DMS153 treated with DMSO at 0.1 percent for 48 hours (cell line): ENCODE data around the gene GGA1.

Experiments
- DNase-seq: peaks from one replicate; lab custom pipeline; 2025; ENCODE audit not compliant: unreplicated experiment; lab: John Stamatoyannopoulos, UW

Gene GGA1

DNA sequence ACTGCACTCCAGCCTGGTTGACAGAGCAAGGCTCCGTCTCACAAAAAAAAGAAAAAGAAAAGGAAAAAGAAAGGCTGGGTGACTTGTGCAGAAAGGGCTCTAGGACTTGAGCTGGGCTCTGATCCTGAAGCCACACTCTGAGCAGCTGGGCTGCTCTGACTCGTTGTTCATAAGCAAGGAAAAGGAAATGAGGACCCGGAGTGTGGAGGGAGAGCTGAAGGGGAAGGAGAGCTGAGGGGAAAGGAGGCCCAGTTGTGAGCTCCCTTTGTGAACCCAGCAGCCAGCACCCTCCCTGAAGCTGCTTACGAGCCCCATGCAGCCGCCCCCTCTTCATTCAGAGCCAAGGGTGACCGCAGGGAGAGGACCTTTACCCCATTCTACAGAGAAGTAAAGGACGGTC, 18.5 kb downstream of the GGA1 start:
- DNase-seq, result no peak

DNA sequence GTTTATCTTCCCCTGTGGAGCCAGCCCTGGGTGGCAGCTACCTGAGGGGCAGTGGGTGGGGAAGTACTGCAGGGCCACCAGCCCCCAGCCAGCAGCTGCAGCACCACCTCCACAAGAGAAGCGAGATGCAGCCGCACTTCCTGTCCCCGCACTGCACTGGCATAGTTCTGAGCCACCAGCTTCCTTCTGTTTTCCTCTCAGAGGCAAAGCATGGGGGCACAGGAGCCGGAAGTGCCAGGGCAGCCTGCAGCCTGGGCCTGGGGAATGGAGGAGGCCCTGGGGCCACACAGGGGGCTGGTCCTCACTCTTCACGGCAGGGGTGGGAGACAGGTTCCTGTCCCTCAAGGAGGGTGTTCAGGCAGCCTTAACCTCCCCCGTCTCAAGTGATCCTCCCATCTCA, 18.9 kb downstream of the GGA1 start:
- no peak for DNase-seq

DNA sequence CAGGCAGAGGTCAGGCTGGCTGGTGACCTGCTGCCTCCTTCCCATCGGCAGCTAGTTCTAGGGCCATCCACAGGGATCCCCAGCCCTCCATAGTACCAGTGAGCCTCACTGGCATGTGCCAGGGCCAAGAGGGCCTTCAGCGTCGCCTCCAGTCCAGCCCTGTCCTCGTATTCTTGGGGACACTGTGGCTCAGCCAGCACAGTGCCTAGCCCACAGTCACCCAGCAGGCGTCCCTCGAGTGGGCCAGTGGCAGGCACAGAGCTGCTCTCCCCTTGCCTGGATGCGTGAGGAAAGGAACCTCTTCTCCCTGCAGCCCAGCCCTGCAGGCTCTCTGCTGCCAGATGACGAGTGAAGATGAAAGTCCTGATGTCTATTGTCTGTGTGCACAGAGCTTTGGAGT, 20.2 kb downstream of the GGA1 start:
- DNase-seq, result no peak

DNA sequence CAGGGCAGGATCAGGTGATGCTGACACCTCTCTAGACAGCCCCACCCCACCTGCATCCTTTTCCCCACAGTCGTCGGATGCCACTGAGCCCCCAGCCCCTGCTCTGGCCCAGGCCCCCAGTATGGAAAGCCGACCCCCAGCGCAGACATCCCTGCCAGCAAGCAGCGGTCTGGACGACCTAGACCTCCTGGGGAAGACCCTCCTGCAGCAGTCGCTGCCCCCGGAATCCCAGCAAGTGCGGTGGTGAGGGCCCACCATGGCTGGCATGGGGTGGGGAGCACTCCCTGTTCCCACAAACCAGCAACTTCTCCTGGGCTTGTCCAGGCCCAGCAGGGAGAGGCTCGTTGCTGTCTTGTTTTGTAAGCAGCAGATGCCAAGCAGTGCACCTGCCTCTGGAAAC, 21.3 kb downstream of the GGA1 start:
- DNase-seq, result no peak

DNA sequence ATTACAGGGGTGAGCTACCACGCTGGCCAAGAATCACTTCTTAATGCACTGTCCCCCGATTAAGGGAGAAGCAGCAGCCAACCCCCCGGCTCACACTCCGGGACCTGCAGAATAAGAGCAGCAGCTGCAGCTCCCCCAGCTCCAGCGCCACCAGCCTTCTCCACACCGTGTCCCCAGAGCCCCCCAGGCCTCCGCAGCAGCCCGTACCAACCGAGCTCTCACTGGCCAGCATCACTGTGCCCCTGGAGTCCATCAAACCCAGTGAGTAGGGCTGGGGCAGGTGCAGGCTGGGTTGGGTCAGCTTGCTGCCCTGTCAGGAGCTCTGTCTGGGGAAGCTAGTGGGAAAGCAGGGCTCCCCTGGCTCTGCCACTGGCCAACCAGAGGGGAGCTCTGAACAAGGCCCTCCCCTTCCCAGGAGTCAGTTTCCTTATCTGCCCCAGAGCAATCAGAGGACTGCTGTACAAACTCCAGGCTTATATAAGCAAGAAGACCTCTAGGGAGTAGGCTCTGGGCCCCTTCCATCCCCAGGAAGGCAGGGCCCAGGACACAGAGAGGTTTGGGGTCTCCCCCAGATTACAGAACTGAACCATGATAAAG, 22.3 kb downstream of the GGA1 start:
- DNase-seq, result no peak

DNA sequence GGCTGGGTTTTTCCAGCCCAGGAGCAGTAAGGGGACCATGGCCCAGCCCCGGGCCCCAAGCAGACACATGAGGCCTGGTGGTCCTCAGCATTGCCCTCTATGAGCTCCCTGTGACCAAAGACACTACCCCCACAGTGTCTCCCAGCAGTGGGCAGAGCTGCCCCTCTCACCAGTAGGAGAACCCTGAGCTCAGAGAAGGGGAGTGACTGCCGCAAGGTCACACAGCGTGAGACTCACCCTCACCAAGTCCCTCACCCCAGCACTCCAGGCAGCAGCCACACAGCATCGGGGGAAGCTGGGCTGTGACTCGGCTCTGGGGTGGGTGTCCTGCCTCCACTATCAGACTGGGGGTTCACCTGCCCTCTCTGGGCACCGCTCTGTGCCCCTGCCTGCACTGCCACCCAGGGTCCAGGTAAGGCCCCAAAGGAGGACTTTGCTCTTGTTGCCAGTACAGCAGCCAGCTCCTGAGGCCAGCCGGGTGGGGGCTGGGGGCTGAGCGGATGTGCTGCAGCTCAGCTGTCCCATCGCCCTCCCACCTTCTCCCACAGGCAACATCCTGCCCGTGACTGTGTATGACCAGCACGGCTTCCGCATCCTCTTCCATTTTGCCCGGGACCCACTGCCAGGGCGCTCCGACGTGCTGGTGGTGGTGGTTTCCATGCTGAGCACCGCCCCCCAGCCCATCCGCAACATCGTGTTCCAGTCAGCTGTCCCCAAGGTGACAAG, 23.0 kb downstream of the GGA1 start:
- DNase-seq, result no peak

DNA sequence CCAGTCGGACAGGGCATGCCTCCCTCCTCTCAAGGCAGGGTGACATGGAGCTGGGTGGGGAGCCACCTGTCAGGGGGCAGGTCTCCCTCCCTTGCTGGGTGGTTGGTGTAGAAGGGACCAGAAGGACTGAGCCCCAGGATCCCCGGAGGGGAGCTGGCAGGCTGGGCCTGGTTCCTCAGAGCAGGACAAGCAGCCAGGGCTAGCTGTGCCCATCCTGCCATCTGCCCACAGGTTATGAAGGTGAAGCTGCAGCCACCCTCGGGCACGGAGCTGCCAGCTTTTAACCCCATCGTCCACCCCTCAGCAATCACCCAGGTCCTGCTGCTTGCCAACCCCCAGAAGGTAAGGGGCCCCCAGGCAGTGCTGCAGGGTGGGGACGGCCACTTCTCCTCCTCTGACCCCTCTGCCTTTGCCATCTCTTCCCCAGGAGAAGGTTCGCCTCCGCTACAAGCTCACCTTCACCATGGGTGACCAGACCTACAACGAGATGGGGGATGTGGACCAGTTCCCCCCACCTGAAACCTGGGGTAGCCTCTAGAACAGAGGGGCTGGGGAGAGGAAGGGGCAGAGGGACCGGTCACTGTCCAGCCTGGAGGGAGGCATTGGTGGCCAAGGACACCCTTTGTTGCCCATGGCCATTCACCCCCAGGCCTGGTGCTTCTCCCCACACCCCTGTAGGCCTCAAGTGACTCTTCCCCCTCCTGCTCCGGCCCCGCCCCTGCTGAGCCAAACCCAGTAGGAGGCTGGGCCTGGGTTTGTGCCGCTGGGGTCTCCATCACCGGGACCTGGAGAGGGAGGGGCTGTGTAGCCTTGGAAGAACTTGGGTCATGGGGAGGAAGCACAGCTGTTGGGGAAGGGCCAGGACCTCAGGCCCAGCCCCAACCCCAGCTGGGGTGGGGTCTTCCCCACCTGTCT, 23.8 kb downstream of the GGA1 start:
- DNase-seq, result no peak

DNA sequence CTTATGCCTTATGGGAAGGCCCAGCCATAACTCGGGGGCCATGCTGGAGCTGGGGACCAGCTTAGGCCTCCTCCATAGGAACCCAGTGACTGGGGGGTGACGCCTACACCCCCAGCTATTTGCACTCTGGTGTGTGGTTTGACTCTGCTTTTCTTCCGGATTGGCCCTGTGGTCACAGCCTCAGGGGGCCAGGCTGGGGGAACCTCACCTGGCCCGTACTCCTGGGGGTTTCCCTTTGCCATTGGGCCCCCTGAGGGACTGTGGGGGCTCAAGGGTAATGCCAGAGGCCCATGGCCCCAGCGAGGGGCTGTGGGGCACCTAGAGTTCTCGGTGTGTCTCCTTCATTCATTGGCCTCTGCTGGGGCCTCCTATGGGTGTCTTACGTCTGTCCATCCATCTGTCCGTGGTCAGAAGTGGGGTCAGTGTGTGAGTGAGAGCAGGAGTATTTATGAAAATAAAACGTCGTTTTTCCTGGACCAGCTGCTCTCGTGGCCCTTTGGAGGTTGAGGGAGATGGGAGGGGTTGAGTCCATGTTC, 24.5 kb downstream of the GGA1 start:
- DNase-seq, result no peak

DNA sequence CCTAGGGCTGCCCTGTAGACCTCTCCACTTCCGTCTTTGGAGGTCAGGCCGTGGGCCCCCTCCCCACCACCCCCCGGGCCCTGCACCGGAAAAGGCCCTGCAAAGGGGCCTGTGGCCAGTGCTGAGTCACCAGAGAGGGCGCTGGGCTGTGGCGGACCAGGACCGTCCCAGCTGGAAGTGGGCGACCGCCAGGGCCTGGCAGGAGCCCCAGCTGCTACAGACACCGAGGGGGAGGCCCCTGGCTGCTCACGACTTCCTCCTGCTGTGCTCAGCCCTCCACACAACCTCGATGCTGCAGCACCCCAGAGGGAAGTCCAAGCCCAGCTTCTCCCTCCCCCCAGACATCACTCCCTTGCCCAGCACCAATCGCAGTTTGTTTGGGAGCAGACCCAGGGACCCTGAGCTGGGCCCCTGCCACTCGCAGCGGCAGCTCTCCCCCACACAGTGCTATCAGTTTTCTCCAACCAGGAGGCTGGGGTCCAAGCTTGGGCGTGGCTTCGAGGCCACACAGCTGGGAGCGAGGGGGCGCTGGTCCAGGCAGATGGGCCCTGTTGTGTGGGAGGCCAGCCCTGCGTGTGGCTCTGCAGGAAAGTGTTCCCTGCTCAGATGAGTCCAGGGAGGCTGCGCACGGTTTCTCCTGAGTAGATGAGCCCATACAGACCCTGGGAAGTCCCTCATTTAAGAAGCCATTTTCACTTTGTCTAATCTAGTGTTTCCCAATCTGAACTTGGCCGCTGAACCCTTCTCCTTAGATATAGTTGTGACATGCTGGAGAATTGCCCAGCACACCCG, 25.2 kb downstream of the GGA1 start:
- no peak for DNase-seq

DNA sequence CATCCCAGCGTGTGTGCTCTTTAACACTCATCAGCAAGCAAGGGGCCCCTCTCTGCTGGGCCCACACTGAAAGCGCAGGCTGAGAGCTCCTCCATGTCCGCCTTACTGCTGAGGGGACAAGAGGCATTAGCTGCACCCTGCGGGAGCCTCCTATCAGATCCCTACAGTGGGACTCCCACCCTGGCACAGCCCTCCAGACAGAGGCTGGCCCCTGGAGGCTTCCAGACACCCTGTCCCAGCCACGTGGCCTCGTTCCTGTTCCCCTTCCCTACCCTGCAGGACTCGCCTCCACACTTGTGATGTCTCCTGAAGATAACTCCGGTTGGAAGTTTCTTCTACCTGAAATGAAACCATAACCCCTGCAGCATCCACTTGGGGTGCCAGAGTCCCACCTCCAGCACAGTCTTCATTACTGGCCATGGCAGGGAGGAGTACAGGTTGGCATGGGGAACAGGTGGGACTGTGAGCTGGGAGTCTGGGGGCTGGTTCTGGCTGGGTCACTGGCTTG, 25.8 kb downstream of the GGA1 start:
- DNase-seq, result no peak

DNA sequence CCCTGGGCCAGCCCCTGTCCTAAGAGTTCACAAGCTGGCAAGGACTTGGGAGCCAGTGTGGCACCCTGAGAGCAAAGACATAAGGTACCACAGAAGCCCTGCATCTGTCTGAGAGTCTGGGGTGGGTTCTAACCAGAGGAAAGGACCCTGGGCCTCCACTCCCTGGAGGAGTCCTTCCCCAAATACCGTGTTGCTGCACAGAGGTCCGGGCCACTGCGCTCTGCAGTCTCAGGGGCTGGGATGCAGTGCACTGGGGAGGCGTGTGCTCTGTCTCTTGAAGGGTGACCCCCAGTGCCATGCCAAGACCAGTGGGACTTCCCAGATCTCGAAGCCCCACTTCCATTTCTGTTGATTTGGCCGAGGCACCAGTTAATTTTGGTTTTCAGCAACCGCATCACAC, 26.5 kb downstream of the GGA1 start:
- DNase-seq, result no peak

DNA sequence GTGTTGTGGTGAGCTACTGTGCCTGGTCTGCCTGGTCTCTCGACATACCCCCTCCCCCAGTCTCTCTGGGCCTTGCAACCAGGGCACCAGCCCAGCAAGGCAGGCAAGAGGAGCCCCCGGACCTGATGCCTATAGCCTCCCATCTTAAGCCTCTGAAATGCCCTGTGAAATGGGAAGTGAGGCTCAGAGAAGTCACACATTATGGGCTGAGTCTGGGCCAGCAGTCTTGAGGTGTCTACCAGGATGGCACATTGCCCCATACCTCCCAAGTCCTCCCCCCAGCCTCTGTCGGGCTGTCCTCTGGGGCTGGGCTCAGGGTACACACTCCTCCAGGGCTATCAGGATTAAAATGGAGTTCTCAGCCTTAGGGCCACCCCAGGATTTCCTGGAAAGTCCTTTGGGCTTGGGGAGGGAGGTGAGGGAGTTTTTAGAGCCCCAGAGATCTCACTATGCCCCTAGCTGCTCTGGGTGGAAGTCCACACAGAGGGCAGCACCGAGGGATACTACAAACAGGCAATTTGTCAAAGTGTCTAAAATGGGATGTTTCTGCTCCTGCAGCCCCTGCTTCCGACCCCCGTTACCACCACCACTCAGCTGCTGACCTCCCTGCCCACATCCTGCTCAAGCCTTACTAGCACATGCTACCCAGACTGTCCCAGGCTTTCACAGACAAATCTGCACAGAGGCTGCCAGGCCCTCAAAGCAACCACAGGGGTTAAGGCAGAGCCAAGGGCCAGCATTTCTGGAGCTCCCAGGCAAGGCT, 27.7 kb downstream of the GGA1 start:
- DNase-seq, result no peak

DNA sequence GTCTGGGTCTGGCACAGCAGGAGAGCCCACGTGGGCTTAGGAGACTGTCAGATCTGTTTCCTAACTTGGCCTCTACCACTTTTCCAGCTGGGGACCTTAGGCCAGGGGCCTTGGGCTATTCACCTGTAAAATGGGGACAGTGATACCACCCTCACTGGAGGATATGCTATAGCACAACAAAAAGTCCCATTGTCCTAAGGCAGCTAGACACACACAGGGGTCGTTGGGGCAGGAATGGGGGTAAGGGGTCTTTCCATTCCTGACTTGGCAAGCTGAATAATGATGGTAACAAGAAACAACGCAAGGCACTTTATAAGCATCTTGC, 28.3 kb downstream of the GGA1 start:
- DNase-seq, result no peak

DNA sequence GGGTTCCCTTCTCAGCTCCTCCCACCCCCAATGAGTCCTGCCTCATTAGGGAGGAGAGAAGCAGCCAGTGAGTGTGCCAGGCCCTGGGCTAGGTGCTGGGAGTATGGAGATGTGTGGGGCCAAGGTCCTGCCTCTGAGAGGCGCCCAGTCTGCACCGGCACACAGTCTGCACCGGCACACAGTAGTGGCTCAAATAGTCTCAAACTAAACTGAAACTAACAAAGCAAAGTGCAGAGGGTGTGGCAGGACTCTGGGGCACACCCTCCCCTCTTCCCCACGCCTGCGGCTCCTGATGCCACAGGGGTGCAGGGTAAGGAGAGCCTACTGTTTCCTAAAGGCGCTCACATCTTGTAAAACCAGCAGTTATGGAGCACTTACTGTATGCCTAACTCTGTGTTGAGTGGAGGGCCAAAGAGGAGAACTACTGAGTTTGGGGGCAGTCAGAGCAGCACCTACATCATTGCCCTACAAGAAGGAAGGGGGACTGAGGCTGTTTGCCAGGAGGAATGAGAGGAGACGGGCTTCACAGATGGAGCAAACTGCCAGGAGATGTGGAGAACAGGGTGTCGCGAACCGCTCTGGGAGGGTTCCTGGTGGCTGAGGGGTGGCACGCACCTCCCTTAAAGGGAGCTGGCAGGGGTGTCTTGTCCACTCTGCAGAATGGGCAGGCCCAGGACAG, 29.9 kb downstream of the GGA1 start:
- no peak for DNase-seq

DNA sequence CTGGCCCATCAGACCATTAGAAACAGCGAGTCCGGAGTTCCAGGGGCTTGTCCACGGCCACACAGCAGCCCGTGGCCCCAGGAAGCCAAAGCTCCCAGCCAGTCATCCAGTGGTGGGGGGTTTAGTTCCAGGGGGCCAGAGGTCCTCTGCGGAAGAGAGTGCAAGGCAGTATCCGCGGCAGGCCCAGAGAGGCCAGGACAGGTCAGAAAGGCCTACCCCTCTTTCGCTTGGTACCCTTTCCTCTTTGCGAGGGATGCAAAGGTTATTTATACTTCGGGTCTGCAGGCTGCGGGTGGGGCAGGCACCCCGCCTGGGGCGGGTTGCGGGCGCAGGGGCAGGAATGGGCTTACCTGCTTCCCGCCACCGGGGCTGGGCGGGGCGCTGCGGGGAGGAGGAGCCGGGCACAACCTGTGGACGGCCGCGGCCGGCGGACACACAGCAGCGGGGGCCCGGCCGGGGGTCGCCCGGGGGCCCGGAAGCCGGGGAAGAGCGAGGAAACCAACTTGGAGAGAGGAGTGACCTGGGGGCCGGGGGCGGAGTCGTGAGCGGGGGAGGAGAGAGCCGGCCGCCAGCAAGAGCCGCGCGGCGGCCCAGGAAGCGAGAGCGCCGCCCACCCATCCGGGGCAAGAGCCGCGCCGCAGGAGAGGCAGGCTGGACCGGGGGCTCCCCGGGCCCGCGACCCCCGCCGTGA, 30.6 kb downstream of the GGA1 start, which contains the start of gene SH3BP1:
Gene SH3BP1, plus strand, starts transcription at position 600 of the 691 bp plus-strand sequence. CDS start 119 bp downstream, outside the sequence.
- no peak for DNase-seq

DNA sequence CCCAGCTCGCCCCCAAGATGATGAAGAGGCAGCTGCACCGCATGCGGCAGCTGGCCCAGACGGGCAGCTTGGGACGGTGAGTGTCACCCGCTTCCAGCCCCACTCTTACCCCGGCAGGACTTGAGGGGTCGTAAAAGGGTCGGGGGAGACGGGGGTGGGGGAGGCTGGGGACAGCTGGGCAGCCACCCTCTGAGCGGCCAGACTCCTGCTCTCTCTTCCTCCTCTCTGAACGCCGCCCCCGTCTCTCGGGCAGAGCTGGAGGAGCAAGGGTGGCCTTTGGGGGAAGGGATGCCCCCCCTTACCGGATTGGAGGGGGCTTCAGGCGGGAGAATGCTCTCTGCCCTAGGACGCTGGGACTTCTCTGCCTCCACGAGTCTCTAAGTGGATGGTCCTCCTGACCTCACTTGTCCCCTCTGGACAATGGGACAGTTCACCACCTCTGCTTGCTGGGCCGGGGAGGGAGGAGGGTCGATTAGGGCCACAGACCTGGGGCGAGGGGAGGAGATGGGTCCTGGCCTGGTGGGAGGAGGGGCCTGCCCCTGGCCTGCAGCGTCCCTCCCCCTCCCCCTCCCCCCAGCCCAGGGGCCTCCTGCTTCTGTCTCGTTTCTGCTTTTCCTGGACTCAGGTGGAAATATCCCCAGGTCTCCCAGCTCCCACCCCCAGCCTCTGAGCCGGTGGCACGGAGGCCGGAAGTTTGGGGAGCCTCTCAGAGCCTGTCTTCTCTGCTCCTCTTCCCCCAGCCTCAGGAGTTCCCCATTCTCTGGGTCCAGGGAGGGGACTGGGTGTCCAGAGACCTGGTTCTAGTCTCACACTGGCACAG, 31.3 kb downstream of the GGA1 start:
- DNase-seq, result no peak

DNA sequence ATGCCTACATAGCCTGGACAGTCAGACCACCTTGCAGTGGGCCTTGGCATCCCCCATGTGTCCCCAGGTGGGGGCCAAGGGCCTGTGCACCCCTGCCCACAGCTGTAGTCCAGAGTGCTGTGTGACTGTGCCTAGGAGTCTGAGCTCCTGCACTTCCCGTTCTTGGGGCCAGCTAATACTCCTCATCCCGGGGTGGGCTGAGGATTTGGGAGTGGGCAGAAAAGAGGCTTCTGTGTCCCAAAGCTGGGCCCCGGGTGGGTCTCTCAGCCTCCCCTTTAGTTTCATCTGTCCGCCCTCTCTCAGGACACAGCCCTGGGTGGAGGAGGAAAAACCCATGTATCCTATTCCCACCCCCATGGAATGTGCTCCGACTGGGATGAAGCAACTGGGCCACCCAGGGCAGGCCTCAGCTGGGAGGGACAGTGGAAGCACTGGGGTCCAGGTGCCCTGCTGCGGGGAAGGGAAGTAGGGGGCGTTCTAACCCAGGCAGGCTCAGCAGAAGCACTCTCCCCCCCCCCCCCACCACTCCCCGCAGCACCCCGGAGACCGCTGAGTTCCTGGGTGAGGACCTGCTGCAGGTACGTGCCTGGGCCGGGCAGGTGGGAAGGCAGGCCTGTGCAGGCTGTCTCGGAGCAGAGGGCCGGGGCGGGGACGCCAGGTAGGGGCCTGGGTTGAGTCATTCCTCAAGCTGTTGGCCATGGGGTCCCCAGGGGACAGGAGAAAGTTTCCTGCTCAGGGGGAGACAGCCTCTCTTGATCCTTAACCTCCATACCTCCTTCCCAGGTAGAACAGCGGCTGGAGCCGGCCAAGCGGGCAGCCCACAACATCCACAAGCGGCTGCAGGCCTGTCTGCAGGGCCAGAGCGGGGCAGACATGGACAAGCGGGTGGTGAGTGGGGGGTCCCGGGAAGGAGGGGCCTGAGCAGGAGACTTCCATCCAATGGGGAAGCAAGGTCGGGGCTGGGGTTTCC, 32.2 kb downstream of the GGA1 start:
- DNase-seq, result no peak
